ENCODE data around the gene SEMA4A. TPM values are rescaled to one million over a fixed set of nuclear protein-coding genes. Genes with fewer than 3 reads are reported as not detected.

Gene SEMA4A
- total RNA-seq, 1 experiment from 2014 or later, result 6.9 TPM

GRCh38 chr1:156111355-156111962 lies 41.9 kb upstream of the SEMA4A start:
- peak overlapping the region; percentile 19 for H3K27ac Mint-ChIP-seq (ENCODE audit: unreplicated experiment)
- peaks cover 57% of the 10 kb centered on the region for H3K4me1 Mint-ChIP-seq (ENCODE audit: low read depth, unreplicated experiment)
- H3K27me3 Mint-ChIP-seq (ENCODE audit: unreplicated experiment), result no peaks in the 10 kb centered on the region
- CTCF ChIA-PET, result interaction anchor here (0.6 to 1.6 kb wide), 2 partner anchors 15 kb away, joined by 3 to 6 read pairs; no protein-coding TSS in a partner anchor
- DNase-seq, result no peak
- H3K9me3 Mint-ChIP-seq (ENCODE audit: low read depth, unreplicated experiment), result no peaks in the 10 kb centered on the region
- intact Hi-C loops (cut with micrococcal nuclease; ENCODE audit: unreplicated experiment), result no loop called here
- H3K4me3 Mint-ChIP-seq (ENCODE audit: low read depth, unreplicated experiment), result no peak overlapping the region
- no TSS peak for BruUV-seq (replicated peaks)
- peaks cover 45% of the 10 kb centered on the region for H3K36me3 Mint-ChIP-seq (ENCODE audit: insufficient read depth, unreplicated experiment)
- TF ChIP-seq CTCF (IDR thresholded peaks at IDR 0.05; ENCODE audit: unreplicated experiment), result no peak

- Mint-ChIP-seq H3K9me3 (ENCODE audit: low read depth, unreplicated experiment) (no peaks in the 10 kb centered on the region), H3K27me3 (ENCODE audit: unreplicated experiment) (no peaks in the 10 kb centered on the region), H3K27ac (ENCODE audit: unreplicated experiment) (peak overlapping the region; percentile 85), H3K4me1 (ENCODE audit: low read depth, unreplicated experiment) (peaks cover 47% of the 10 kb centered on the region), H3K36me3 (ENCODE audit: insufficient read depth, unreplicated experiment) (peaks cover 50% of the 10 kb centered on the region), H3K4me3 (ENCODE audit: low read depth, unreplicated experiment) (no peak overlapping the region)
- no peak for TF ChIP-seq CTCF (IDR thresholded peaks at IDR 0.05; ENCODE audit: unreplicated experiment)
- CTCF ChIA-PET, result interaction anchor here (1.6 to 2.4 kb wide), 2 partner anchors 16 kb away, joined by 6 to 17 read pairs; no protein-coding TSS in a partner anchor
- DNase-seq, result no peak
- intact Hi-C loops (cut with micrococcal nuclease; ENCODE audit: unreplicated experiment), result no loop called here
- no TSS peak for BruUV-seq (replicated peaks)
These were observed 40.9 kb upstream of the SEMA4A start for GRCh38 chr1:156112276-156113137.

- CTCF ChIA-PET, result interaction anchor here (0.5 to 3.2 kb wide), 5 partner anchors 10 to 98 kb away, joined by 5 to 25 read pairs (median 7); no protein-coding TSS in a partner anchor
- TF ChIP-seq CTCF (IDR thresholded peaks at IDR 0.05; ENCODE audit: unreplicated experiment), result no peak
- Mint-ChIP-seq H3K4me3 (ENCODE audit: low read depth, unreplicated experiment) (peak overlapping the region; percentile 82), H3K36me3 (ENCODE audit: insufficient read depth, unreplicated experiment) (peaks cover 59% of the 10 kb centered on the region), H3K4me1 (ENCODE audit: low read depth, unreplicated experiment) (peaks cover 48% of the 10 kb centered on the region), H3K9me3 (ENCODE audit: low read depth, unreplicated experiment) (no peaks in the 10 kb centered on the region), H3K27ac (ENCODE audit: unreplicated experiment) (peak overlapping the region; percentile 85), H3K27me3 (ENCODE audit: unreplicated experiment) (no peaks in the 10 kb centered on the region)
- DNase-seq, result no peak
- BruUV-seq (replicated peaks), result no TSS peak
- intact Hi-C loops (cut with micrococcal nuclease; ENCODE audit: unreplicated experiment), result no loop called here
These were observed 40.0 kb upstream of the SEMA4A start for GRCh38 chr1:156113282-156113950.

- Mint-ChIP-seq H3K9me3 (ENCODE audit: low read depth, unreplicated experiment) (no peaks in the 10 kb centered on the region), H3K4me1 (ENCODE audit: low read depth, unreplicated experiment) (peaks cover 52% of the 10 kb centered on the region), H3K4me3 (ENCODE audit: low read depth, unreplicated experiment) (peak within 1 kb of the TSS; percentile 82), H3K36me3 (ENCODE audit: insufficient read depth, unreplicated experiment) (peaks cover 65% of the 10 kb centered on the region), H3K27ac (ENCODE audit: unreplicated experiment) (peak within 1 kb of the TSS; percentile 85), H3K27me3 (ENCODE audit: unreplicated experiment) (no peaks in the 10 kb centered on the region)
- BruUV-seq (replicated peaks), result no TSS peak
- TF ChIP-seq CTCF (IDR thresholded peaks at IDR 0.05; ENCODE audit: unreplicated experiment), result no peak
- CTCF ChIA-PET, result interaction anchor here (0.5 to 3.2 kb wide), 8 partner anchors 9 to 169 kb away, joined by 3 to 25 read pairs (median 6); partner anchors contain the start of gene SMG5
- peak; percentile 96 for DNase-seq
- intact Hi-C loops (cut with micrococcal nuclease; ENCODE audit: unreplicated experiment), result no loop called here
These were observed 39.1 kb upstream of the SEMA4A start, which contains the start of gene LMNA for GRCh38 chr1:156114101-156114918. TSS of gene LMNA (plus strand) at chr1:156114711. CDS start at chr1:156114919, 208 bp downstream.
